ENCODE measurements around the gene NIPAL4. TPM values are rescaled to one million over a fixed set of nuclear protein-coding genes. Genes with fewer than 3 reads are reported as not detected.

Gene NIPAL4
- total RNA-seq, 1 donor = 0.36 TPM

GRCh38 chr5:157431544-157432200 is 28.3 kb upstream of the NIPAL4 start:
- no peaks in the 10 kb centered on the region for H3K27me3 ChIP-seq (ENCODE audit: insufficient read depth, low read length)
- H3K4me3 ChIP-seq (ENCODE audit: insufficient read depth, low read length) = no peak overlapping the region
- no peaks in the 10 kb centered on the region for H3K36me3 ChIP-seq (ENCODE audit: insufficient read depth, low read length)
- H3K27ac ChIP-seq (ENCODE audit: low read depth, low read length) = no peak overlapping the region
- TF ChIP-seq CTCF (IDR thresholded peaks at IDR 0.05; ENCODE audit: extremely low read depth, low read depth, low read length) = peak; percentile 59
- H3K4me1 ChIP-seq (ENCODE audit: insufficient read depth, low read length) = no peaks in the 10 kb centered on the region
- no peaks in the 10 kb centered on the region for H4K20me1 ChIP-seq (ENCODE audit: insufficient read depth, low read length)
- H3K4me2 ChIP-seq (ENCODE audit: insufficient read depth, low read length) = peak overlapping the region; percentile 20
- peak overlapping the region; percentile 73 for H2AFZ ChIP-seq (ENCODE audit: low read length)
- no peak for DNase-seq (ENCODE audit: insufficient read length, low spot score, missing footprints)
- no peaks in the 10 kb centered on the region for H3K79me2 ChIP-seq (ENCODE audit: insufficient read depth, low read length)
- no peaks in the 10 kb centered on the region for H3K9me3 ChIP-seq (ENCODE audit: low read depth, low read length)

DNA sequence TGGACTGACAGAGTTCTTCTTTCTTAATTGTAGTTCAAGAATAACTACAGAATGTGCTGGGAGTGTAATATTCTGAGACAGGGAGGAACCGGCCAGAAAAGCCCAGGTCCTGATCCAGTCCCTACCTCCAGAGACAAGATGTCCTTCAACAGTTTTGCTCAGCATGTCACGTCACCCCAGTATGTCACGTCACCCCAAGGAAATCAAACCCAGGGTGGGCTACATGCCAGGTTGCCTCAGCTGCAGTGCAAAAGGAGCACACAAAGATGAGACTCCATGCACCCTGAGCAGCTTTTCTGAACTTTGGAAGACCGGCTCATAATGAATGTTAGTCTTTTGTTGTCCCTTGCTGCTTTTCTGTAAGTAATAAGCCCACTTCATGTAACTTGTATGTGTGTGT is 25.9 kb upstream of the NIPAL4 start:
- H3K36me3 ChIP-seq (ENCODE audit: insufficient read depth, low read length) = no peaks in the 10 kb centered on the region
- no peak overlapping the region for H3K4me3 ChIP-seq (ENCODE audit: insufficient read depth, low read length)
- no peaks in the 10 kb centered on the region for H3K79me2 ChIP-seq (ENCODE audit: insufficient read depth, low read length)
- no peaks in the 10 kb centered on the region for H3K27me3 ChIP-seq (ENCODE audit: insufficient read depth, low read length)
- no peaks in the 10 kb centered on the region for H4K20me1 ChIP-seq (ENCODE audit: insufficient read depth, low read length)
- DNase-seq (ENCODE audit: insufficient read length, low spot score, missing footprints) = no peak
- no peaks in the 10 kb centered on the region for H3K9me3 ChIP-seq (ENCODE audit: low read depth, low read length)
- H2AFZ ChIP-seq (ENCODE audit: low read length) = no peak overlapping the region
- H3K27ac ChIP-seq (ENCODE audit: low read depth, low read length) = no peak overlapping the region
- no peak for TF ChIP-seq CTCF (IDR thresholded peaks at IDR 0.05; ENCODE audit: extremely low read depth, low read depth, low read length)
- H3K4me1 ChIP-seq (ENCODE audit: insufficient read depth, low read length) = no peaks in the 10 kb centered on the region
- H3K4me2 ChIP-seq (ENCODE audit: insufficient read depth, low read length) = no peak overlapping the region

GRCh38 chr5:157443041-157443549 is 16.9 kb upstream of the NIPAL4 start:
- H3K79me2 ChIP-seq (ENCODE audit: insufficient read depth, low read length) = no peaks in the 10 kb centered on the region
- H3K27ac ChIP-seq (ENCODE audit: low read depth, low read length) = no peak overlapping the region
- H3K9me3 ChIP-seq (ENCODE audit: low read depth, low read length) = no peaks in the 10 kb centered on the region
- H3K36me3 ChIP-seq (ENCODE audit: insufficient read depth, low read length) = no peaks in the 10 kb centered on the region
- no peak overlapping the region for H2AFZ ChIP-seq (ENCODE audit: low read length)
- no peaks in the 10 kb centered on the region for H3K27me3 ChIP-seq (ENCODE audit: insufficient read depth, low read length)
- no peak for DNase-seq (ENCODE audit: insufficient read length, low spot score, missing footprints)
- H3K4me2 ChIP-seq (ENCODE audit: insufficient read depth, low read length) = peak overlapping the region; percentile 10
- H4K20me1 ChIP-seq (ENCODE audit: insufficient read depth, low read length) = no peaks in the 10 kb centered on the region
- no peaks in the 10 kb centered on the region for H3K4me1 ChIP-seq (ENCODE audit: insufficient read depth, low read length)
- no peak overlapping the region for H3K4me3 ChIP-seq (ENCODE audit: insufficient read depth, low read length)
- no peak for TF ChIP-seq CTCF (IDR thresholded peaks at IDR 0.05; ENCODE audit: extremely low read depth, low read depth, low read length)

GRCh38 chr5:157444224-157444623 is 15.8 kb upstream of the NIPAL4 start:
- H3K4me3 ChIP-seq (ENCODE audit: insufficient read depth, low read length) = no peak overlapping the region
- H3K27me3 ChIP-seq (ENCODE audit: insufficient read depth, low read length) = no peaks in the 10 kb centered on the region
- H3K27ac ChIP-seq (ENCODE audit: low read depth, low read length) = no peak overlapping the region
- TF ChIP-seq CTCF (IDR thresholded peaks at IDR 0.05; ENCODE audit: extremely low read depth, low read depth, low read length) = no peak
- H3K9me3 ChIP-seq (ENCODE audit: low read depth, low read length) = no peaks in the 10 kb centered on the region
- no peaks in the 10 kb centered on the region for H3K36me3 ChIP-seq (ENCODE audit: insufficient read depth, low read length)
- no peaks in the 10 kb centered on the region for H4K20me1 ChIP-seq (ENCODE audit: insufficient read depth, low read length)
- no peak overlapping the region for H2AFZ ChIP-seq (ENCODE audit: low read length)
- no peaks in the 10 kb centered on the region for H3K79me2 ChIP-seq (ENCODE audit: insufficient read depth, low read length)
- DNase-seq (ENCODE audit: insufficient read length, low spot score, missing footprints) = no peak
- no peak overlapping the region for H3K4me2 ChIP-seq (ENCODE audit: insufficient read depth, low read length)
- no peaks in the 10 kb centered on the region for H3K4me1 ChIP-seq (ENCODE audit: insufficient read depth, low read length)
